Fibroblast of villous mesenchyme (primary cell): ENCODE data around the gene PSMD3. TPM values are rescaled to one million over a fixed set of nuclear protein-coding genes. Genes with fewer than 3 reads are reported as not detected.

Experiments used
- DNase-seq: peaks from one replicate; pipeline ENCODE4 v3.0.0-alpha.2; 2010; ENCODE audit warnings: low read depth
- H3K4me3 ChIP-seq: 2 replicates; pipeline ENCODE4 v1.5.1; 2011; ENCODE audit warnings: low read depth, mild to moderate bottlenecking, low read length
- total RNA-seq: library from RNA; depleted of rRNA; stranded (reverse); fragments of >200 nt; gene quantifications from 2 replicates; pipeline ENCODE4 v1.2.3, GENCODE V29; 2012
- TF ChIP-seq, protein P1 (sequence below): IDR thresholded peaks from 2 replicates; pipeline ENCODE4 v1.5.1; 2012; ENCODE audit warnings: low read depth, mild to moderate bottlenecking, low read length; ENCODE audit not compliant: insufficient read depth

Gene PSMD3
- total RNA-seq, 1 donor: 120 TPM

DNA sequence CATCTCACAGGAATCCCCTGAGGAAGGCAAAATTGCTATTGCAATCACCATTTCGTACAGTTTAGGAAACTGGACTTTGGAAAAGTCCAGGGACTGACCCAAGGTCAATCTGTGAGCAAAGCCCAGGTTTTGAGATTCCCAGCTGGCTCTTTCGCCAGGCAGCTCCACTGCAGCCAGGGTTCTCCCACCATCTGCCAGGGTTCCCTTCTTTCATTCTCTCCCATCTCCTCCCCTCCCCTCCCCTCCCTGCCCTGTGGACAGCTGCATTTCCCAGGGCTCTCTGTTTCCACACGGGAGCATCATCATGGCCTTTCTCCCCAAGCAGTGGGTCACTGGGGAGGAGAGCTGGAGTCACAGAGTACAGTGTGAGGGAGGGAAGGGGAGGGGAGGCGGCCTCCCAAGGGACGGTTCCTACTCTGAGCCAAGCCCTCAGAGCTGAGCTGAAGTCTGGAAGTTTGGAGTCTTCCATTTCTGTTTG is 29.7 kb upstream of the PSMD3 start:
- peak; percentile 32 for DNase-seq
- H3K4me3 ChIP-seq: no peak overlapping the region
- TF ChIP-seq, protein P1, sequence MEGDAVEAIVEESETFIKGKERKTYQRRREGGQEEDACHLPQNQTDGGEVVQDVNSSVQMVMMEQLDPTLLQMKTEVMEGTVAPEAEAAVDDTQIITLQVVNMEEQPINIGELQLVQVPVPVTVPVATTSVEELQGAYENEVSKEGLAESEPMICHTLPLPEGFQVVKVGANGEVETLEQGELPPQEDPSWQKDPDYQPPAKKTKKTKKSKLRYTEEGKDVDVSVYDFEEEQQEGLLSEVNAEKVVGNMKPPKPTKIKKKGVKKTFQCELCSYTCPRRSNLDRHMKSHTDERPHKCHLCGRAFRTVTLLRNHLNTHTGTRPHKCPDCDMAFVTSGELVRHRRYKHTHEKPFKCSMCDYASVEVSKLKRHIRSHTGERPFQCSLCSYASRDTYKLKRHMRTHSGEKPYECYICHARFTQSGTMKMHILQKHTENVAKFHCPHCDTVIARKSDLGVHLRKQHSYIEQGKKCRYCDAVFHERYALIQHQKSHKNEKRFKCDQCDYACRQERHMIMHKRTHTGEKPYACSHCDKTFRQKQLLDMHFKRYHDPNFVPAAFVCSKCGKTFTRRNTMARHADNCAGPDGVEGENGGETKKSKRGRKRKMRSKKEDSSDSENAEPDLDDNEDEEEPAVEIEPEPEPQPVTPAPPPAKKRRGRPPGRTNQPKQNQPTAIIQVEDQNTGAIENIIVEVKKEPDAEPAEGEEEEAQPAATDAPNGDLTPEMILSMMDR: no peak

DNA sequence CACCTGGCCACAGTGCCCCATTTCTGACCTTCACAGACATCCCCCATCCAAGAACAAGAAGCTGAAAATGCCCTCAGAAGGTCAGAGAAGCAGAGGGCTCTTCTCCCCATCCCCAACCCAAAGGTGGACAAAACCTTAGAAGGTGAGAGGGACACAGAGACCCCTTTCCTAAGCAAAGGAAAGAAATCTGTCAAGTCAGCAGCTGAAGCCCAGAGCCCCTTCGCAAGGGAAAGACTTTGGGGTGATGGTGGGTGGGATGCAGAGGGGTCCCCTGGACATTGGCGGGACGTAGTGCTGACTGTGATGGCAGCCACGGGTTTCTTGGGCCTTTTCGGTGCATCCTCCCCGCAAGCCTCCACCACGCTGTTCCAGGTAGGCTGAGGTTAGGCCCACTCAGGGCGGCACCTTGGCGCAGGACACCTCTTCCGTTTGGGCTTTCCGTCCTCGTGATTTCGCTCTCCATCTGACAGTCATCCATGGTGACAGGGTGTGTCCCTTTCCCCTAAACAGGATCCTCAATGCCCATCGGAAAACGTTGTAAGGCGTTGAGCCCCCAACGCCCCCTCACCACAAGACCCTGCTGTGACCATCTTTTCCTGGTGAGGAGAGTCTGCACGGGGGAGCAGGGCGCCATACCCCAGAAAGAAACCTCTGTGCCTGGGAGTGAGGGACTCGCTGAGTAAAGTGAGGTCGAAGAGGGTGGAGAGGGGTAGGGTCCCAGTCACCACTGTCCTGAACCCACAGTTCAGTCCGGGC is 28.5 kb upstream of the PSMD3 start:
- peak overlapping the region; percentile 46 for H3K4me3 ChIP-seq
- TF ChIP-seq, protein P1: no peak

DNA sequence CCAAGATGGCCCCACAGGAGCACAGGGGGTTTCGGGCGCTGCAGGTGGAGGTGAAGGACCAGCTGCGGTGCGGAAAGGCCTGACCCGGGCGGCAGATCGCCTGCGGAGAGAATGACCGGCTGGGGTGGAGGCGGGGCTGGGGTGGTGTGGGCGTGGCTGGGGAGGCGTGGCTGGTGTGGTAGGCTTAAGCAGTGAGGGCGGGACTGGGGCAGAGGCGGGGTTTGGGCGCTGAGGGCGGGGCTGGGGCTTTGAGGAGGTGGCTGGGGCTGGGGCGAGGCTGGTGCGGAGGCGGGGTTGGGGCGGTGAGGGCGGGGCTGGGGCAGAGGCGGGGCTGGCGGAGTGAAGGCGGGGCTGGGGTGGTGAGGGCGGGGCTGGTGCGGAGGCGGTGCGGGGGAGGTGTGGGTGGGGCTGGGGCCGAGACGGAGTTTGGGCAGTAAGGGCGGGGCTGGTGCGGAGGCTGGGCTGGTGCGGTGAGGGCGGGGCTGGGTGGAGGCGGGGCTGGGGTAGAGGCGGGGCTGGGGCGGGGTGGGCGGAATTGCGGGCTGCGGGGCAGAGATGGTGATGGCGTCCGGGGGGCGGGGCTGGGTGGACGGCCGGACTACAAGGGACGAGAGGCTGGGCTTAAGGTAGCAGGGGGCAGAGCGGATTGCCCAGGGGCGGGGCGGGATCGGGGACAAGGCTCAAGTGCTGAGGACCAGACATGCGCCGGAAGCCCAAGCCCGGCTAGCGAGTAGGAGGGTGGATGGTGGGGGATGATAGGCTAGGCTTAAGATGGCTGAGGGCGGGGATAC is 27.7 kb upstream of the PSMD3 start:
- peak overlapping the region; percentile 46 for H3K4me3 ChIP-seq
- TF ChIP-seq, protein P1: no peak
- DNase-seq: peak; percentile 97

More for the DNA sequence above, 28.5 kb upstream of the PSMD3 start:
- no peak for DNase-seq

DNA sequence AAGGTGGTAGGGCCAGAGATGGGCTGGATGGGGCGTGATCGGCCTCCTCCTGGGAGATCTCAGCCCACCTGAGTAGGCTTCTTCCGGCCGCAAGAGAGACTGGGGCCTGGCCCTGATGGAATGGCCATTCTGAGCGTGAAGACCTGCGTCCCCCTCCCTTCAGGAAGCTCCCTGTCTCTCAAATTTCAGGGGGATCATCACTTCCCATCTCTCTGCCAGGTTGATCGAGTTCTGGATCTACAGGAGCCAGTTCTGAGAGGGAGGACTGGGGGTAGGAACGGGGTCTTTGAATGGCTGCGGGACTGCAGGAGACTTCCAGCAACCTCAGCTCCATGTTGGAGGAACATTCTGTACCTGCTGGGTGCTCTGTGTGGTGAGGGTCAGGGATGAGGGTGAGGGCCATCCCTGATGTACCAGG is 27.1 kb upstream of the PSMD3 start:
- H3K4me3 ChIP-seq: peak overlapping the region; percentile 43
- DNase-seq: no peak
- TF ChIP-seq, protein P1: no peak

DNA sequence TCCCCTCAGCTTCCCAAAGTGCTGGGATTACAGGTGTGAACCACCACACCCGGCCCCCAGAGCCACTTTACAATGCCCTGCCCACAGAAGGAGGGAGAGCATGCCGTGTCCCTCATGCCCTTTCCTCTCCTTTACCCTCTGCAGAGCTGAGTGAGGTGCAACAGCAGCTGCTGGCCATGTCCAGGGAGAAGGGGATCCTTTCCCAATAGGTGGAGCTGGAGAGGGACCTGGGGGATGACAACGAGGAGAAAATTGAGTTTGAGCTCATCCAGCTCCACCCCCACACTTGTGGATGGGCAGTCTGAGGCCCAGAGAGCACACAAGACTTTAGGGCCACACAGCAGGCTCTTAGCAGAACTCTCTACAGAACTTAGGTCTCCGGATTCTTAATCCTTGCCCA is 25.7 kb upstream of the PSMD3 start:
- TF ChIP-seq, protein P1: no peak
- DNase-seq: no peak
- H3K4me3 ChIP-seq: no peak overlapping the region

DNA sequence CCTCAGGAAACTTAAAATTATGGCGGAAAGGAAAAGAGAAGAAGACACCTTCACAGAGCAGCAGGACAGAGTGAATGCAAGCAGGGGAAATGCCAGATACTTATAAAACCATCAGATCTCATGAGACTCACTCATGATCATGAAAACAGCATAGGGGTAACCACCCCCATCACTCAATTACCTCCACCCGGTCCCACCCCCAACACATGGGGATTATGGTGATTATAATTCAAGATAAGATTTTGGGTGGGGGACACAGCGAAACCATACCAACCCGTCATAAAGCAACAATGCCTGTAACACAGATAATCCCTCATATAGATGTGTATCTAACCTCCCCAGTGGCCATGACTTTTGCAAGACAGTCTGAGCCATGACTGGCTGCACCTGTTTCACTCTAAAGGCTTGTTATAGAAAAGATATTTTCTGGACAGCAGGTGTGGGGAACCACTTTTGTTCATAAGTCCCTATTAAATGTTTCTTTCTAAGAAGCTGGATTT is 24.8 kb upstream of the PSMD3 start:
- H3K4me3 ChIP-seq: no peak overlapping the region
- TF ChIP-seq, protein P1: no peak
- no peak for DNase-seq
